HepG2 (cell line): ENCODE results near the gene NFIC. TPM values are rescaled to one million over a fixed set of nuclear protein-coding genes. Genes with fewer than 3 reads are reported as not detected.

Source experiments
- ATAC-seq: fragments of 200-7000 bp; cut with Tn5 transposase; 3 replicates; pipeline ENCODE4 v1.9.1; 2020; ENCODE audit warnings: mild to moderate bottlenecking, moderate library complexity
- BruUV-seq: library from RNA; stranded (reverse); fragments of 400-500 nt; replicated peaks from 2 replicates; lab custom pipeline; 2021; lab: Mats Ljungman, UMichigan
- CTCF ChIA-PET: fragments of 300-600 bp; formaldehyde crosslinking; extraction: SDS; loops from one replicate; lab custom pipeline; 2021; ENCODE audit warnings: low total read pairs, inconsistent platforms, low intra/inter-chr PET ratio; lab: Yijun Ruan, JAX
- POLR2A ChIA-PET: fragments of 350-600 bp; sonication (Branson Sonifier 250); formaldehyde crosslinking; loops from one replicate; lab custom pipeline; 2020; ENCODE audit warnings: antibody characterized with exemption, inconsistent platforms; lab: Yijun Ruan, JAX
- DNase-seq: peaks from one replicate; pipeline ENCODE4 v3.0.0-alpha.2; 2015; ENCODE audit warnings: low spot score
- FAIRE-seq: peaks from 3 replicates; lab custom pipeline; 2011; peaks lifted over from hg19 to GRCh38; lab: Jason Lieb, UNC
- H2AFZ ChIP-seq: one replicate; pipeline ENCODE4 v1.6.1; 2011; ENCODE audit warnings: low read length, inconsistent platforms
- H3K27ac ChIP-seq: fragments of 300-600 bp; 3 replicates; pipeline ENCODE4 v1.8.0; 2011; ENCODE audit warnings: mixed run types, mild to moderate bottlenecking, mixed read lengths, low read length, inconsistent platforms; ENCODE audit not compliant: insufficient read depth; ENCODE audit errors: extremely low read length
- H3K27me3 ChIP-seq, 2 experiments: fragments of 200-600 bp in 1 of 2; 2 replicates in 1 of 2; 3 replicates in 1 of 2; pipeline versions ENCODE4 v1.6.0 to v1.8.0; 2011; ENCODE audit warnings: low read length in 2 of 2, mild to moderate bottlenecking in 2 of 2, moderate library complexity in 2 of 2, inconsistent platforms in 1 of 2; ENCODE audit not compliant: insufficient read depth in 2 of 2, control insufficient read depth in 1 of 2
- H3K36me3 ChIP-seq, 2 experiments: fragments of 200-600 bp in 1 of 2; replicated peaks in 1 of 2; 2 replicates in 1 of 2; 3 replicates in 1 of 2; pipeline versions ENCODE4 v1.5.1 to v1.8.0; 2011; ENCODE audit warnings: low read length in 2 of 2, inconsistent platforms in 1 of 2; ENCODE audit not compliant: insufficient read depth in 2 of 2, control insufficient read depth in 1 of 2
- H3K4me1 ChIP-seq: 2 replicates; pipeline ENCODE4 v1.5.1; 2012; ENCODE audit warnings: low read length, inconsistent platforms; ENCODE audit not compliant: insufficient read depth
- H3K4me2 ChIP-seq: 2 replicates; pipeline ENCODE4 v1.6.0; 2011; ENCODE audit warnings: low read depth, low read length, inconsistent platforms
- H3K4me3 ChIP-seq, 3 experiments: fragments of 200-600 bp in 1 of 3; sonication (generic), shearing (Covaris generic) in 1 of 3; replicated peaks in 1 of 3; 2 replicates each; pipeline ENCODE4 v1.5.1; 2011 to 2016; ENCODE audit warnings: low read length in 3 of 3, inconsistent platforms in 2 of 3, low read depth in 2 of 3, mild to moderate bottlenecking in 2 of 3, control low read depth in 1 of 3, mixed read lengths in 1 of 3; ENCODE audit not compliant: insufficient read depth in 1 of 3
- H3K79me2 ChIP-seq: one replicate; pipeline ENCODE4 v1.6.1; 2011; ENCODE audit warnings: low read length, inconsistent platforms; ENCODE audit not compliant: insufficient read depth
- H3K9ac ChIP-seq: 2 replicates; pipeline ENCODE4 v1.6.0; 2011; ENCODE audit warnings: mild to moderate bottlenecking, low read depth, low read length, inconsistent platforms; ENCODE audit not compliant: insufficient read depth
- H3K9me3 ChIP-seq: 2 replicates; pipeline ENCODE4 v1.5.1; 2012; ENCODE audit warnings: mild to moderate bottlenecking, low read length
- H4K20me1 ChIP-seq: 2 replicates; pipeline ENCODE4 v1.6.0; 2011; ENCODE audit warnings: inconsistent platforms, mild to moderate bottlenecking, low read length, moderate library complexity; ENCODE audit not compliant: insufficient read depth
- AGO2 ChIP-seq: fragments of 200-400 bp; formaldehyde crosslinking; optimal IDR thresholded peaks from 2 replicates; pipeline ENCODE3; 2017; ENCODE audit warnings: mild to moderate bottlenecking, low read depth, low read length, moderate library complexity
- CHD2 ChIP-seq: IDR thresholded peaks from 2 replicates; pipeline ENCODE4 v1.6.1; 2011; ENCODE audit warnings: low read depth, low read length, improper control_type of control experiment
- DBP ChIP-seq: sonication (generic); formaldehyde crosslinking; IDR thresholded peaks from 2 replicates; pipeline ENCODE4 v1.4.0; 2020; ENCODE audit warnings: missing genetic modification reagents; ENCODE audit errors: not compliant biosample characterization
- IKZF1 ChIP-seq: fragments of 450-650 bp; IDR thresholded peaks from 2 replicates; pipeline ENCODE4 v1.7.1; 2016
- ISL2 ChIP-seq: sonication (generic); formaldehyde crosslinking; IDR thresholded peaks from 2 replicates; pipeline ENCODE4 v1.5.0; 2020; ENCODE audit warnings: missing genetic modification reagents
- MAF1 ChIP-seq: sonication (generic); formaldehyde crosslinking; IDR thresholded peaks from 2 replicates; pipeline ENCODE4 v1.5.0; 2020; ENCODE audit warnings: missing genetic modification reagents, borderline replicate concordance
- MBD4 ChIP-seq: IDR thresholded peaks from 2 replicates; pipeline ENCODE4 v1.6.1; 2012; ENCODE audit warnings: low read length, inconsistent platforms, borderline replicate concordance
- MEIS1 ChIP-seq: sonication (generic); formaldehyde crosslinking; IDR thresholded peaks from 2 replicates; pipeline ENCODE4 v1.9.0; 2021; ENCODE audit warnings: mild to moderate bottlenecking, missing genetic modification reagents, moderate library complexity, borderline replicate concordance
- SP2 ChIP-seq: sonication (generic); formaldehyde crosslinking; IDR thresholded peaks from 2 replicates; pipeline ENCODE4 v1.5.1; 2020; ENCODE audit warnings: mild to moderate bottlenecking, missing genetic modification reagents
- SP5 ChIP-seq: IDR thresholded peaks from 2 replicates; pipeline ENCODE4 v1.6.1; 2016; ENCODE audit warnings: low read depth, borderline replicate concordance
- TSC22D2 ChIP-seq: sonication (generic); formaldehyde crosslinking; IDR thresholded peaks from 2 replicates; pipeline ENCODE4 v1.5.1; 2020; ENCODE audit warnings: missing genetic modification reagents, mild to moderate bottlenecking, borderline replicate concordance
- ZBTB20 ChIP-seq: sonication (generic); formaldehyde crosslinking; IDR thresholded peaks from 2 replicates; pipeline ENCODE4 v1.8.1; 2023; ENCODE audit warnings: missing genetic modification reagents, low read depth, mild to moderate bottlenecking, borderline replicate concordance
- ZBTB49 ChIP-seq: sonication (generic); formaldehyde crosslinking; IDR thresholded peaks from 2 replicates; pipeline ENCODE4 v1.4.0; 2020; ENCODE audit warnings: missing genetic modification reagents, borderline replicate concordance
- ZNF280D ChIP-seq: sonication (generic); formaldehyde crosslinking; IDR thresholded peaks from 2 replicates; pipeline ENCODE4 v1.5.1; 2020; ENCODE audit warnings: mild to moderate bottlenecking, missing genetic modification reagents
- ZNF3 ChIP-seq: IDR thresholded peaks from 2 replicates; pipeline ENCODE4 v1.7.0; 2017; ENCODE audit warnings: inconsistent platforms
- ZNF350 ChIP-seq: sonication (generic); formaldehyde crosslinking; IDR thresholded peaks from 2 replicates; pipeline ENCODE4 v1.4.0; 2020; ENCODE audit warnings: mild to moderate bottlenecking, low read depth, missing genetic modification reagents, borderline replicate concordance
- ZNF563 ChIP-seq: sonication (generic); formaldehyde crosslinking; IDR thresholded peaks from 2 replicates; pipeline ENCODE4 v1.8.0; 2022; ENCODE audit warnings: mild to moderate bottlenecking, moderate library complexity, missing genetic modification reagents
- ZNF644 ChIP-seq: IDR thresholded peaks from 2 replicates; pipeline ENCODE4 v1.6.1; 2016; ENCODE audit warnings: low read depth
- ZNF691 ChIP-seq: sonication (generic); formaldehyde crosslinking; IDR thresholded peaks from 2 replicates; pipeline ENCODE4 v1.4.0; 2020; ENCODE audit warnings: missing genetic modification reagents, low read depth, mild to moderate bottlenecking, borderline replicate concordance
- WGBS: methylation state at CpG from one replicate; pipeline ENCODE4 v1.1.6; 2017; ENCODE audit warnings: low lambda C conversion rate; 5-methylcytosine and 5-hydroxymethylcytosine counted together
- in situ Hi-C: cut with HindIII; loops from 2 replicates; pipeline ENCODE4 v1.10.0; 2017; ENCODE audit warnings: low pct_unique_long_range_greater_than_20kb; ENCODE audit not compliant: extremely low pct_ligation_motif_present
- intact Hi-C: fragments of 100-400 bp; cut with micrococcal nuclease; formaldehyde crosslinking; loops from one replicate; pipeline ENCODE4 v1.10.0; 2022; ENCODE audit not compliant: unreplicated experiment
- polyA plus RNA-seq, 8 experiments: library from polyadenylated mRNA; depleted of rRNA in 3 of 8; stranded (reverse) in 7 of 8; unstranded in 1 of 8; fragments of >200 nt; fragmentation: Illumina TruSeq in 4 of 8; extraction: Trizol in 4 of 8; gene quantifications; 2 replicates each; pipeline versions ENCODE4 v1.2.1 to v1.2.3, GENCODE V29; 2011 to 2016; ENCODE audit warnings: low read depth in 4 of 8, missing spikeins in 1 of 8, mixed read lengths in 1 of 8; ENCODE audit not compliant: insufficient read depth in 1 of 8
- total RNA-seq, 5 experiments: library from RNA; depleted of rRNA; stranded (reverse); fragments of >200 nt; fragmentation: Illumina TruSeq; extraction: Trizol; gene quantifications; 2 replicates each; pipeline ENCODE4 v1.2.3, GENCODE V29; 2016; ENCODE audit warnings: low read depth in 1 of 5

The NFIC gene
- total and polyA plus RNA-seq, 2 of the 13 experiments (the other 11 are each of a cell fraction or from before 2014, with no cell fraction given), result 1.3 to 2.5 TPM

GRCh38 chr19:3474010-3474409, 107.6 kb downstream of the NFIC start:
- DNase-seq, result no peak
- POLR2A ChIA-PET, result no interaction called here
- CTCF ChIA-PET, result interaction anchor here (6.0 kb wide), 1 partner anchor 148 kb away, joined by 48 read pairs; no protein-coding TSS in a partner anchor
- intact Hi-C loops, result loop anchor here (5.0 kb wide), 1 partner anchor 147 kb away; no protein-coding TSS in a partner anchor
- H3K27ac ChIP-seq, result no peak overlapping the region
- no peak overlapping the region for H3K4me3 ChIP-seq
- H3K36me3 ChIP-seq, result no peaks in the 10 kb centered on the region
- H3K27me3 ChIP-seq, result peaks cover 0 to 1% of the 10 kb centered on the region in 2 experiments; a peak in 1 of 5 replicates
- in situ Hi-C loops, result loop anchor here (5.0 kb wide), 1 partner anchor 152 kb away; no protein-coding TSS in a partner anchor
- H4K20me1 ChIP-seq, result no peaks in the 10 kb centered on the region
- no peaks in the 10 kb centered on the region for H3K79me2 ChIP-seq
- ATAC-seq, result no peak
- no peak for FAIRE-seq
- BruUV-seq, result no TSS peak
- 26% methylated on average over 5 of the region's 8 CpGs for WGBS
- H2AFZ ChIP-seq, result no peak overlapping the region
- H3K4me1 ChIP-seq, result peaks cover 12% of the 10 kb centered on the region
- H3K4me2 ChIP-seq, result peak overlapping the region; percentile 16; the same call in 1 of the 2 replicates
- H3K9me3 ChIP-seq, result no peaks in the 10 kb centered on the region
- H3K9ac ChIP-seq, result no peak overlapping the region
- TF ChIP-seq ISL2 (CRISPR knock-in tag) (no peak), ZNF350 (CRISPR knock-in tag) (no peak), TSC22D2 (CRISPR knock-in tag) (no peak), ZBTB49 (no peak), IKZF1 (no peak), MEIS1 (CRISPR knock-in tag) (no peak), SP2 (CRISPR knock-in tag) (no peak), ZNF691 (CRISPR knock-in tag) (no peak), DBP (CRISPR knock-in tag) (no peak), MAF1 (CRISPR knock-in tag) (no peak), ZNF280D (CRISPR knock-in tag) (no peak), AGO2 (no peak), ZBTB20 (CRISPR knock-in tag) (no peak), MBD4 (no peak), SP5 (CRISPR knock-in tag) (no peak), ZNF563 (no peak), ZNF3 (CRISPR knock-in tag) (no peak), ZNF644 (CRISPR knock-in tag) (no peak), CHD2 (no peak)
